ENCODE results near the gene ITM2B.

Gene ITM2B

DNA sequence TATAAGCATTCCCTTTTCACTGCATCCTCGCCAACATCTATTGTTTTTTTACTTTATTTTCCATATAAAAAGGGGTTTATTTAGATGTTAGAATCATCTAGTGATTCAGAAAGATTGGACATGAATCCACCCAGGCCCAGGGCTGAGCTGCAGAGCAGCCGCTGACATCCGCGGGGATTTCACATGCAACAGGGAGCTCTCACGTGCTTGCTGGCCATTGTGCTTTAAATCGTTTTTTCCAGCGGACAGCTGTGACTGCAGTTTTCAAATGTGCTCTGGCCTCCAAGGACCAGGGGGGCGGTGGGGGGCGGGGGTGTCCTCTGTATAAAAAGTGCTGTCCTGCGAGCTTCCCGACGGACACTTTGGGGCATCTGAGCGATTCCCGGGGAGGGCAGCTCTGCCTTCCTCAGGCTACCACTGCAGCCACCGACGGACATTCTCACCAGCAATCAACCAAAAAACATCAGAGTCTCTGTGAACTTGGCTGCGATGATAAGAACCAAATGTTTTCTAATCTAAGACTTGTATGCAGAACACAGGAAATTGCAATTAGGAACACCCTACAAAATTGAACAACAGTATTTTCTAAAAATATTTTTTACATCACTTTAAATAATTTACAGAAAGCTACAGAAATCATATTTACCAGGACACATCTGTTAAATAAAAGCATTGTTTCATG lies 83.1 kb downstream of the ITM2B start:
- no peak for DNase-seq (ENCODE audit: low spot score)

DNA sequence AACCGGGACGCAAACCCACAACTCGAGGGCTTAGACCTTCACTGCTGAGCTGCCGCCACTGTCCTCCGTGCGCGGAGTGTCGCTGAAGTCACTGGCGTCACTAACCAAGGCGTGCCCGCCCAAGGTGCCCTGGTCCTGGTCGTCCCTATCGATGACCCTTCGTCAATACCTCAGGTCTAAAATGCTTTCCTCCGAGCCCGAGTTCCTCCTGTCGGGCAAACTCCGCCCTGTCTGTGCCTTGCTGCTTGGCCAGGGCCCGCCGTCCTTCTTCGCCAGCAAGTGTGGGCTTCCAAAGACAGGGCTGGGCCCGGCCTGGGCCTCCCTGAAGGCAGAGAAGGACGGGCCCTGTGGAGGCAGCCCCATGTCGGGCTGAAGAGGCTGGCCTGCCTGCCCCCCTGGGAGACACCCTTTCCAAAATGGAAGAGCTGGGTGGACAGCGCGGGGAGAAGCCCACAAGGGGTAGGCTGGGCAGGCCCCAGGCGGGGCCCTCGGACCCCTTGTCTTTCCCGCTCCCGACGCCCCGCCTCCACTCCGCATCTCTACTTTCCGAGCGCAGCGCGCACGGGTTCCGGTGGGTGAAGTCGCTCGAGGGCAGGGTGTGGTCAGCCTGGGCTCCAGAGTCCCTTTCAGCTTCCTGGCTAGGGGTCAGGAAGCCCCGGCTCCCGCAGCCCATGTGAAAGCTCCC lies 84.0 kb downstream of the ITM2B start:
- no peak for DNase-seq (ENCODE audit: low spot score)

DNA sequence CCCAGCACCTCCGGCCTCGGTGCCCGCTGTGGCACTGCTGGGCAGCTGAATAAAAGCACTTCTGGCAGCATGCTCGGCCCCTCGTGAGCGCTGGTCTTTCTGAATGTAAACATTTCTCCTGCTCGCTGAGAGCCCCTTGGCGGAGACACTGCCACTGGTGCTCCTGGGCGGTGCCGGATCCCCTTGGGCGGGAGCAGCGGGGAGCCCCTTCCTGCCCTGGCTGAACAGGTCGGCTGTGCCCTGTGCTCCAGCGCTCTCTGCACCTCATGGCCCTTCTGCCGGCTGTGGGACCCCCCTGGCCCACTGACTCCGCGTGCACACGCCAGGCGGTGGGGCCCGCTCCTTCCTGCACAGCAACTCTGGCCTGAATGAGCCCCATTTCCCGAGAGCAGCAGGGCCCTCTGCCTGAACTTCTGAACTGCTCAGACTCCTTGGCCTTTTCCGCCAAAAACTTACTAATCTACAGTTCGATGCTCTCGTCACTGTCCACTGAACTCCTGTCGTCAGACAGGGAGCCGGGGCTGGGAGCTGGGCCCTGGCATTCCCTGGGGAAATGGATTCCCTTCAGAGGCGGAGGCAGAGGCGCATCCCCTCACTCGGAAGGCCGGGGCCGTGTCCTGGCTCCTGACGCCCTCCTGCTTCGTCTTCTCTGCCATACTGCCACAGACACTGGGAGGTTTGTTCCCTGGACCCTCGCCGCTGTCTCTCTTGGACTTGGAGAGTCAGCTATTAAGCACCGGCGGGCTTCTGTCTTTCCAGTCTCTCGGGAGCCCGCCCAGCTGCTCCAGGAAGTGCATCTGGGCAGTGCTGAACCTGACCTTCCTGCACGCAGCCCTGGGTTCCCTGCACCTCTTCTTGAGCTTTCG lies 84.7 kb downstream of the ITM2B start:
- no peak for DNase-seq (ENCODE audit: low spot score)

GRCh38 chr13:48318377-48318811 lies 85.4 kb downstream of the ITM2B start:
- no peak for DNase-seq (ENCODE audit: low spot score)

- no peak for DNase-seq (ENCODE audit: low spot score)
Measured at GRCh38 chr13:48318821-48319511, 86.0 kb downstream of the ITM2B start.

All from NAMALWA (cell line).